Mucosa of stomach (tissue), 1 donor: ENCODE measurements around the gene TSACC.

Source experiments
- H3K27me3 ChIP-seq: one replicate; pipeline ENCODE4 v1.7.0; 2013; ENCODE audit warnings: mild to moderate bottlenecking, low read length; ENCODE audit not compliant: control insufficient read depth, insufficient read depth
- H3K36me3 ChIP-seq: one replicate; pipeline ENCODE4 v1.7.0; 2013; ENCODE audit warnings: low read length; ENCODE audit not compliant: control insufficient read depth, insufficient read depth
- H3K4me1 ChIP-seq: one replicate; pipeline ENCODE4 v1.7.0; 2013; ENCODE audit warnings: mild to moderate bottlenecking, low read length; ENCODE audit not compliant: control insufficient read depth, insufficient read depth
- H3K4me3 ChIP-seq: one replicate; pipeline ENCODE4 v1.7.0; 2013; ENCODE audit warnings: low read length
- H3K9ac ChIP-seq: one replicate; pipeline ENCODE4 v1.7.0; 2013; ENCODE audit warnings: mild to moderate bottlenecking, low read length, moderate library complexity
- H3K9me3 ChIP-seq: one replicate; pipeline ENCODE4 v1.7.0; 2013; ENCODE audit warnings: mild to moderate bottlenecking, low read length, moderate library complexity; ENCODE audit not compliant: control insufficient read depth
- donor health status: Pancreatic carcinoma.

The TSACC gene

GRCh38 chr1:156338180-156338976 is at the start of gene TSACC, which contains the start of gene CCT3:
TSACC (plus strand) TSS chr1:156338526; CDS start chr1:156339758, 1,232 bp downstream.
CCT3 (minus strand) TSS chr1:156338292; CDS start chr1:156338184, 108 bp downstream.
- Histone ChIP-seq H3K36me3 (no peaks in the 10 kb centered on the region), H3K9me3 (no peaks in the 10 kb centered on the region), H3K4me1 (peaks cover 5% of the 10 kb centered on the region), H3K4me3 (peak within 1 kb of the TSS; percentile 49), H3K27me3 (no peaks in the 10 kb centered on the region), H3K9ac (peak within 1 kb of the TSS; percentile 62)

DNA sequence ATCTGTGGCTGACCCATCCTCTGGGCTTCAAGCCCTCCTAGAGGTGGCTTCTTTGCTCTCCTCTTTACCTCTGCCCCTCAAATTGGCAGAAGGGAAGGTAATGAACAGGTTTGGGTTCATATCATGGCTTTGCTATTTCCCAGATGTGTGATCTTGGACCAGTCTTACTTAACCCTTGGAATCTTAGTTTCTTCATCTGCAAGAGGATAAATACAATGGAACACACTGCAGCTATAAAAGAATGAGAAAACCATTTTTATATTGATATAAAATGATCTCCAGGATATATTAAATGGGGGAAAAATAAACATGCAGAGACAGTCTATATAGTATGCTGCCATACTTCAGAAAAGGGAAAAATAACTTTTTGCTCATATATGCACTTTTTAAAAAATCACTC is 48.5 kb upstream of the TSACC start:
- no peak overlapping the region for H3K9ac ChIP-seq
- no peak overlapping the region for H3K4me3 ChIP-seq
- no peaks in the 10 kb centered on the region for H3K9me3 ChIP-seq
- H3K4me1 ChIP-seq = peaks cover 16% of the 10 kb centered on the region
- no peaks in the 10 kb centered on the region for H3K27me3 ChIP-seq
- H3K36me3 ChIP-seq = no peaks in the 10 kb centered on the region

- H3K27me3 ChIP-seq = no peaks in the 10 kb centered on the region
- H3K36me3 ChIP-seq = no peaks in the 10 kb centered on the region
- peaks cover 21% of the 10 kb centered on the region for H3K4me1 ChIP-seq
- peak overlapping the region; percentile 72 for H3K9ac ChIP-seq
- no peaks in the 10 kb centered on the region for H3K9me3 ChIP-seq
- peak overlapping the region; percentile 60 for H3K4me3 ChIP-seq
These were observed 46.9 kb upstream of the TSACC start for GRCh38 chr1:156291226-156292061.

DNA sequence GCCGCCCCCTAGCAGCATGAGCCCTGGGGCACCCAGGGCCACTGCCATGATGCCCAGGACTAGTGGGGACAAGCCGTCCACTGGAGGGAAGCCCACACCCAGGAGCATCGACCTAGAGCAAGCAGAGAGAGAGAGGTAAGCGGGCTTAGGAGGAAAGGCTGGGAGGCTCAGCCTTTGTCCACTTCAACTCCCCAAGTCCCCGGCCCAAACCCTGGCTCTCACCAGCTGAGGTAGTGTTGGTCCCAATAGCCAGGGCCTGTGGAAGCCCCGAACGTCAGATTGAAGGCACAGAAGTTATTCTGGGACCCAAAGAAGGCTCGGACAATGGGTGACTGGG is 45.3 kb upstream of the TSACC start:
- Histone ChIP-seq H3K9me3 (no peaks in the 10 kb centered on the region), H3K4me3 (no peak overlapping the region), H3K36me3 (no peaks in the 10 kb centered on the region), H3K4me1 (peaks cover 21% of the 10 kb centered on the region), H3K9ac (no peak overlapping the region), H3K27me3 (no peaks in the 10 kb centered on the region)

- H3K4me3 ChIP-seq = no peak overlapping the region
- no peaks in the 10 kb centered on the region for H3K9me3 ChIP-seq
- H3K27me3 ChIP-seq = no peaks in the 10 kb centered on the region
- H3K9ac ChIP-seq = no peak overlapping the region
- H3K4me1 ChIP-seq = peaks cover 21% of the 10 kb centered on the region
- H3K36me3 ChIP-seq = no peaks in the 10 kb centered on the region
These were observed 44.4 kb upstream of the TSACC start for GRCh38 chr1:156293895-156294294.

- no peaks in the 10 kb centered on the region for H3K36me3 ChIP-seq
- peaks cover 21% of the 10 kb centered on the region for H3K4me1 ChIP-seq
- no peaks in the 10 kb centered on the region for H3K9me3 ChIP-seq
- H3K27me3 ChIP-seq = no peaks in the 10 kb centered on the region
- peak within 1 kb of the TSS; percentile 95 for H3K9ac ChIP-seq
- H3K4me3 ChIP-seq = peak within 1 kb of the TSS; percentile 92
These were observed 42.9 kb upstream of the TSACC start, which contains the start of gene GLMP for GRCh38 chr1:156295391-156295947. GLMP (minus strand) TSS chr1:156295679; CDS start chr1:156295645, 34 bp downstream.

GRCh38 chr1:156298852-156299357 is 39.4 kb upstream of the TSACC start, which contains the start of gene VHLL:
VHLL (minus strand) TSS chr1:156299307; CDS start chr1:156299189, 118 bp downstream.
- Histone ChIP-seq H3K36me3 (no peaks in the 10 kb centered on the region), H3K4me1 (peaks cover 10% of the 10 kb centered on the region), H3K9ac (no peak within 1 kb of the TSS), H3K27me3 (no peaks in the 10 kb centered on the region), H3K4me3 (no peak within 1 kb of the TSS), H3K9me3 (no peaks in the 10 kb centered on the region)

DNA sequence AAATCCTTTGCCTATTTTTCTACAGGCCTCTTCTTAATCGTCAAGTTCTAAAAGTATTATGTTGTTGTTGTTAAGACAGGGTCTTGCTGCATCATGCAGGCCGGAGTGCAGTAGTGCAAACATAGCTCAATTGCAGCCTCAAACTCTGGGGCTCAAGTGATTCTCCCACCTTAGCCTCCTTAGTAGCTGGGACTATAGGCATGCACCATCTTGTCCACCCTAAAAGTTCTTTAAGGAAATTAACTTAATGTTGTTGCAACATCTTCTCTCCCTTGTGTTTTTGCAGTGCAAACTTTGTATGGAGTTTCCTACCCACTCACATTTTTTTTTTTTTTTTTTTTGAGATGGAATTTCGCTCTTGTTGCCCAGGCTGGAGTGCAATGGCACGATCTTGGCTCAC is 35.1 kb upstream of the TSACC start:
- no peak overlapping the region for H3K9ac ChIP-seq
- no peaks in the 10 kb centered on the region for H3K9me3 ChIP-seq
- H3K36me3 ChIP-seq = peaks cover 5% of the 10 kb centered on the region
- no peaks in the 10 kb centered on the region for H3K27me3 ChIP-seq
- H3K4me3 ChIP-seq = no peak overlapping the region
- no peaks in the 10 kb centered on the region for H3K4me1 ChIP-seq

DNA sequence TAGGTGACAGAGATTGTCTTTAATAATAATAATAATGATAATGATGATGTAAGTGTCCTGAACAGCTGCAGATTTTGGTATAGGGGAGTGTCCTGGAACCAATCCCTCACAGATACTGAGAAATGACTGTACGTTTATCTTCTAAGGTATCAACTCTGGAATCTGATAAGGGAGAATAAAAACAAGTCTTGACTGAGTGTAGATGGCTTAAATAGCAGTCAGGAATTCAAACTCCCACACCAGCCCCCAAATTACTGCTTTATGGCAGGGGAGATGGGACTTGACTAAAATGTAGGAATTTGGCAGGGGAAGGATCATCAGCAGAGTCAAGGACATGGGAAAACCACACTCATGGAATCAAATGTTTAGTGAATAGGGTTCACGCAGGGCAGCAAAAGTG is 33.1 kb upstream of the TSACC start:
- Histone ChIP-seq H3K36me3 (peaks cover 5% of the 10 kb centered on the region), H3K4me3 (no peak overlapping the region), H3K27me3 (no peaks in the 10 kb centered on the region), H3K4me1 (no peaks in the 10 kb centered on the region), H3K9me3 (no peaks in the 10 kb centered on the region), H3K9ac (no peak overlapping the region)

- H3K9me3 ChIP-seq = no peaks in the 10 kb centered on the region
- no peak overlapping the region for H3K4me3 ChIP-seq
- peaks cover 10% of the 10 kb centered on the region for H3K36me3 ChIP-seq
- H3K4me1 ChIP-seq = no peaks in the 10 kb centered on the region
- no peaks in the 10 kb centered on the region for H3K27me3 ChIP-seq
- no peak overlapping the region for H3K9ac ChIP-seq
These were observed 30.2 kb upstream of the TSACC start for GRCh38 chr1:156308078-156308477.

DNA sequence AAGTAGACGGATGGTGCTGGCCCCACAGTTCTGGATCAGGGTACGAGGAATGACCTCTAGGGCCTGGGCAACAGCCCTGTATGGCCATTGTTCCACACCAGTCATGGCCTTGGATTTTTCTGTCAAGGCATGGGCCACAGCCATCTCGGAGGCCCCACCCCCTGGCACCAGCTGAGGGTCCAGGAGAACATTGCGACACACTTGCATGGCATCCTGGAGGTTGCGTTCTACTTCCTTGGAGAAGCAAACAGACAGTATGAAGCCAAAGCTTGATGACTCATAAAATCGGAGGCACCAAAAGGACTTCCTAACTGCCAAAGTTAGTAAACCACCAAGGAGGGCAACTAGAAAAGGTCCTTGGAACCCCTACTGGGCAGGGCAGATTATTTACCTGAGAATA is 27.4 kb upstream of the TSACC start:
- Histone ChIP-seq H3K4me1 (no peaks in the 10 kb centered on the region), H3K9ac (no peak overlapping the region), H3K27me3 (no peaks in the 10 kb centered on the region), H3K9me3 (no peaks in the 10 kb centered on the region), H3K36me3 (peaks cover 10% of the 10 kb centered on the region), H3K4me3 (no peak overlapping the region)
